ENCODE results near the gene COX7A1. TPM values are rescaled to one million over a fixed set of nuclear protein-coding genes. Genes with fewer than 3 reads are reported as not detected.
A peak's percentile ranks its signal among the peaks of the same experiment; 100 is the strongest.

COX7A1 gene
- total RNA-seq, 1 experiment from 2014 or later: 0.70 TPM

- no peak for TF ChIP-seq NR3C1 (CRISPR knock-in tag; conservative IDR thresholded peaks at IDR 0.05; ENCODE audit: low read depth)
- 0 out of 2 replicates have a peak, but pooled peaks have one; percentile 58 for TF ChIP-seq ZBTB21 (CRISPR knock-in tag; IDR thresholded peaks at IDR 0.05; ENCODE audit: borderline replicate concordance)
- TF ChIP-seq ZNF671 (CRISPR knock-in tag; IDR thresholded peaks at IDR 0.05): no peak
- peak; percentile 90 for TF ChIP-seq FOXP1 (CRISPR knock-in tag; IDR thresholded peaks at IDR 0.05; ENCODE audit: borderline replicate concordance)
- 0 out of 2 replicates have a peak, but pooled peaks have one; percentile 77 for TF ChIP-seq ESRRA (CRISPR knock-in tag; IDR thresholded peaks at IDR 0.05; ENCODE audit: borderline replicate concordance)
- TF ChIP-seq TEAD1 (CRISPR knock-in tag; IDR thresholded peaks at IDR 0.05): peak; percentile 83; the same call in 1 of the 2 replicates
- peak; percentile 67; the same call in 1 of the 2 replicates for TF ChIP-seq ZNF281 (CRISPR knock-in tag; IDR thresholded peaks at IDR 0.05)
- TF ChIP-seq, protein P1, sequence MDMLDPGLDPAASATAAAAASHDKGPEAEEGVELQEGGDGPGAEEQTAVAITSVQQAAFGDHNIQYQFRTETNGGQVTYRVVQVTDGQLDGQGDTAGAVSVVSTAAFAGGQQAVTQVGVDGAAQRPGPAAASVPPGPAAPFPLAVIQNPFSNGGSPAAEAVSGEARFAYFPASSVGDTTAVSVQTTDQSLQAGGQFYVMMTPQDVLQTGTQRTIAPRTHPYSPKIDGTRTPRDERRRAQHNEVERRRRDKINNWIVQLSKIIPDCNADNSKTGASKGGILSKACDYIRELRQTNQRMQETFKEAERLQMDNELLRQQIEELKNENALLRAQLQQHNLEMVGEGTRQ (CRISPR knock-in tag; IDR thresholded peaks at IDR 0.05): peak; percentile 84
- TF ChIP-seq ATF3 (CRISPR knock-in tag; conservative IDR thresholded peaks at IDR 0.05): no peak
- no peak for TF ChIP-seq NR1H2 (CRISPR knock-in tag; IDR thresholded peaks at IDR 0.05)
- TF ChIP-seq, protein P2, sequence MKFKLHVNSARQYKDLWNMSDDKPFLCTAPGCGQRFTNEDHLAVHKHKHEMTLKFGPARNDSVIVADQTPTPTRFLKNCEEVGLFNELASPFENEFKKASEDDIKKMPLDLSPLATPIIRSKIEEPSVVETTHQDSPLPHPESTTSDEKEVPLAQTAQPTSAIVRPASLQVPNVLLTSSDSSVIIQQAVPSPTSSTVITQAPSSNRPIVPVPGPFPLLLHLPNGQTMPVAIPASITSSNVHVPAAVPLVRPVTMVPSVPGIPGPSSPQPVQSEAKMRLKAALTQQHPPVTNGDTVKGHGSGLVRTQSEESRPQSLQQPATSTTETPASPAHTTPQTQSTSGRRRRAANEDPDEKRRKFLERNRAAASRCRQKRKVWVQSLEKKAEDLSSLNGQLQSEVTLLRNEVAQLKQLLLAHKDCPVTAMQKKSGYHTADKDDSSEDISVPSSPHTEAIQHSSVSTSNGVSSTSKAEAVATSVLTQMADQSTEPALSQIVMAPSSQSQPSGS (CRISPR knock-in tag; IDR thresholded peaks at IDR 0.05; ENCODE audit: borderline replicate concordance, low read depth): no peak
- TF ChIP-seq, protein P3, sequence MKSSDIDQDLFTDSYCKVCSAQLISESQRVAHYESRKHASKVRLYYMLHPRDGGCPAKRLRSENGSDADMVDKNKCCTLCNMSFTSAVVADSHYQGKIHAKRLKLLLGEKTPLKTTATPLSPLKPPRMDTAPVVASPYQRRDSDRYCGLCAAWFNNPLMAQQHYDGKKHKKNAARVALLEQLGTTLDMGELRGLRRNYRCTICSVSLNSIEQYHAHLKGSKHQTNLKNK (CRISPR knock-in tag; IDR thresholded peaks at IDR 0.05): no peak
- no peak; the same call in 1 of the 2 replicates for TF ChIP-seq ZNF263 (CRISPR knock-in tag; IDR thresholded peaks at IDR 0.05; ENCODE audit: low read depth)
- TF ChIP-seq MYBL2 (CRISPR knock-in tag; IDR thresholded peaks at IDR 0.05): peak; percentile 63; the same call in 1 of the 2 replicates
- no peak for TF ChIP-seq ZNF416 (CRISPR knock-in tag; IDR thresholded peaks at IDR 0.05)
- TF ChIP-seq, protein P4, sequence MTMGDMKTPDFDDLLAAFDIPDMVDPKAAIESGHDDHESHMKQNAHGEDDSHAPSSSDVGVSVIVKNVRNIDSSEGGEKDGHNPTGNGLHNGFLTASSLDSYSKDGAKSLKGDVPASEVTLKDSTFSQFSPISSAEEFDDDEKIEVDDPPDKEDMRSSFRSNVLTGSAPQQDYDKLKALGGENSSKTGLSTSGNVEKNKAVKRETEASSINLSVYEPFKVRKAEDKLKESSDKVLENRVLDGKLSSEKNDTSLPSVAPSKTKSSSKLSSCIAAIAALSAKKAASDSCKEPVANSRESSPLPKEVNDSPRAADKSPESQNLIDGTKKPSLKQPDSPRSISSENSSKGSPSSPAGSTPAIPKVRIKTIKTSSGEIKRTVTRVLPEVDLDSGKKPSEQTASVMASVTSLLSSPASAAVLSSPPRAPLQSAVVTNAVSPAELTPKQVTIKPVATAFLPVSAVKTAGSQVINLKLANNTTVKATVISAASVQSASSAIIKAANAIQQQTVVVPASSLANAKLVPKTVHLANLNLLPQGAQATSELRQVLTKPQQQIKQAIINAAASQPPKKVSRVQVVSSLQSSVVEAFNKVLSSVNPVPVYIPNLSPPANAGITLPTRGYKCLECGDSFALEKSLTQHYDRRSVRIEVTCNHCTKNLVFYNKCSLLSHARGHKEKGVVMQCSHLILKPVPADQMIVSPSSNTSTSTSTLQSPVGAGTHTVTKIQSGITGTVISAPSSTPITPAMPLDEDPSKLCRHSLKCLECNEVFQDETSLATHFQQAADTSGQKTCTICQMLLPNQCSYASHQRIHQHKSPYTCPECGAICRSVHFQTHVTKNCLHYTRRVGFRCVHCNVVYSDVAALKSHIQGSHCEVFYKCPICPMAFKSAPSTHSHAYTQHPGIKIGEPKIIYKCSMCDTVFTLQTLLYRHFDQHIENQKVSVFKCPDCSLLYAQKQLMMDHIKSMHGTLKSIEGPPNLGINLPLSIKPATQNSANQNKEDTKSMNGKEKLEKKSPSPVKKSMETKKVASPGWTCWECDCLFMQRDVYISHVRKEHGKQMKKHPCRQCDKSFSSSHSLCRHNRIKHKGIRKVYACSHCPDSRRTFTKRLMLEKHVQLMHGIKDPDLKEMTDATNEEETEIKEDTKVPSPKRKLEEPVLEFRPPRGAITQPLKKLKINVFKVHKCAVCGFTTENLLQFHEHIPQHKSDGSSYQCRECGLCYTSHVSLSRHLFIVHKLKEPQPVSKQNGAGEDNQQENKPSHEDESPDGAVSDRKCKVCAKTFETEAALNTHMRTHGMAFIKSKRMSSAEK (CRISPR knock-in tag; IDR thresholded peaks at IDR 0.05; ENCODE audit: borderline replicate concordance): no peak
- TF ChIP-seq SMAD4 (CRISPR knock-in tag; IDR thresholded peaks at IDR 0.05): 0 out of 2 replicates have a peak, but pooled peaks have one; percentile 30
- 0 out of 2 replicates have a peak, but pooled peaks have one; percentile 32 for TF ChIP-seq IRF1 (CRISPR knock-in tag; IDR thresholded peaks at IDR 0.05)
- TF ChIP-seq PRRX2 (CRISPR knock-in tag; IDR thresholded peaks at IDR 0.05): no peak
- no peak for TF ChIP-seq JAZF1 (CRISPR knock-in tag; IDR thresholded peaks at IDR 0.05)
- TF ChIP-seq IRF2 (CRISPR knock-in tag; IDR thresholded peaks at IDR 0.05; ENCODE audit: borderline replicate concordance, low read depth): no peak
- TF ChIP-seq ATF1 (CRISPR knock-in tag; IDR thresholded peaks at IDR 0.05): peak; percentile 74; the same call in 1 of the 2 replicates
- TF ChIP-seq CREB1 (CRISPR knock-in tag; IDR thresholded peaks at IDR 0.05): peak; percentile 79; the same call in 1 of the 2 replicates
- TF ChIP-seq AR (CRISPR knock-in tag; IDR thresholded peaks at IDR 0.05): no peak
Observed at GRCh38 chr19:36114721-36115452, 37.4 kb downstream of the COX7A1 start, which contains the start of gene POLR2I (continued).
